Adrenal gland (tissue), 12 donors: ENCODE measurements around the gene LIPJ. TPM values are rescaled to one million over a fixed set of nuclear protein-coding genes. Genes with fewer than 3 reads are reported as not detected.

Source experiments
- DNase-seq, 7 donors: peaks; one replicate each; pipeline ENCODE4 v3.0.0-alpha.2; 2019 to 2020
- H3K27ac ChIP-seq, 5 donors: fragments of 200-600 bp; sonication (generic) in 4 of 5; 1 replicate in 3 of 5; 2 replicates in 2 of 5; pipeline versions ENCODE4 v1.5.1 to v1.8.0; 2016 to 2020; ENCODE audit warnings: mild to moderate bottlenecking in 1 of 5
- H3K27me3 ChIP-seq: fragments of 200-600 bp; 2 replicates; pipeline ENCODE4 v1.8.0; 2021
- H3K36me3 ChIP-seq, 2 donors: fragments of 200-600 bp; replicated peaks in 1 of 2; 1 replicate in 1 of 2; 2 replicates in 1 of 2; pipeline versions ENCODE4 v1.5.1 to v1.8.0; 2018 to 2022
- H3K4me1 ChIP-seq, 2 donors: fragments of 200-600 bp; replicated peaks in 1 of 2; 1 replicate in 1 of 2; 2 replicates in 1 of 2; pipeline versions ENCODE4 v1.5.1 to v1.8.0; 2018 to 2021
- H3K4me3 ChIP-seq, 4 donors: fragments of 200-600 bp; sonication (generic) in 3 of 4; one replicate each; pipeline ENCODE4 v1.5.1; 2016 to 2018
- H3K9me3 ChIP-seq, 3 donors: fragments of 200-600 bp; sonication (generic) in 1 of 3; replicated peaks in 1 of 3; 1 replicate in 2 of 3; 2 replicates in 1 of 3; pipeline versions ENCODE4 v1.5.1 to v1.8.0; 2016 to 2021
- POLR2A ChIP-seq, 2 donors: fragments of 450-650 bp; IDR thresholded peaks; one replicate each; pipeline ENCODE4 v1.6.1; 2017; ENCODE audit warnings: antibody characterized with exemption in 2 of 2, mild to moderate bottlenecking in 2 of 2, moderate library complexity in 1 of 2
- WGBS, 4 donors: extraction: QIAGEN DNeasy Blood & Tissue Kit in 2 of 4; methylation state at CpG; one replicate each; pipeline versions ENCODE4 v1.1.5 to v1.1.7; 2013 to 2017; 5-methylcytosine and 5-hydroxymethylcytosine counted together
- intact Hi-C, 2 donors: fragments of 100-400 bp; cut with DNase I; formaldehyde crosslinking; loops; one replicate each; pipeline versions ENCODE4 v1.14.1 to v1.15.0; 2022 to 2023
- polyA plus RNA-seq, 3 donors: library from polyadenylated mRNA; stranded (reverse); fragments of 200-250 nt in 2 of 3; fragments of 350-450 nt in 1 of 3; fragmentation: Illumina TruSeq in 1 of 3; extraction: RNeasy Lipid Tissue Mini Kit (QIAGEN cat#74804) in 1 of 3; gene quantifications; one replicate each; pipeline ENCODE4 v1.2.3, GENCODE V29; 2013 to 2014
- total RNA-seq, 9 donors: library from RNA; depleted of rRNA in 4 of 9; stranded (reverse); fragments of >200 nt in 4 of 9; fragments of 120-200 nt in 1 of 9; fragmentation: NEBNext Ultra II Directional in 1 of 9; extraction: Animal tissue kit (Norgen Biotek cat#: 25700) in 1 of 9; gene quantifications; one replicate each; pipeline versions ENCODE4 v1.1.0 to v1.2.4, GENCODE V29; 2013 to 2023
- TF ChIP-seq, protein P1 (sequence below), 6 experiments: fragments of 450-650 bp in 4 of 6; fragments of 200-600 bp in 2 of 6; sonication (generic) in 1 of 6; IDR thresholded peaks; 1 replicate in 5 of 6; 2 replicates in 1 of 6; pipeline versions ENCODE4 v1.5.1 to v1.8.0; 2016 to 2021; ENCODE audit warnings: antibody characterized with exemption in 6 of 6, mild to moderate bottlenecking in 2 of 6, moderate library complexity in 1 of 6
- donor health status: healthy with polysubstance abuse.
- donor health status: Bipolar disorder and iron deficiency.
- donor health status: DM: yes; HTN: yes; CAD: no.
- donor health status: DM: no; HTN: no; CAD: no.
- donor health status: DM: no; HTN: no; CAD: no.
- donor health status: DM: yes; HTN: yes; CAD: no.

LIPJ gene
- total and polyA plus RNA-seq, 12 donors: 0.05 to 0.17 (median 0.07) TPM; not detected in 9

DNA sequence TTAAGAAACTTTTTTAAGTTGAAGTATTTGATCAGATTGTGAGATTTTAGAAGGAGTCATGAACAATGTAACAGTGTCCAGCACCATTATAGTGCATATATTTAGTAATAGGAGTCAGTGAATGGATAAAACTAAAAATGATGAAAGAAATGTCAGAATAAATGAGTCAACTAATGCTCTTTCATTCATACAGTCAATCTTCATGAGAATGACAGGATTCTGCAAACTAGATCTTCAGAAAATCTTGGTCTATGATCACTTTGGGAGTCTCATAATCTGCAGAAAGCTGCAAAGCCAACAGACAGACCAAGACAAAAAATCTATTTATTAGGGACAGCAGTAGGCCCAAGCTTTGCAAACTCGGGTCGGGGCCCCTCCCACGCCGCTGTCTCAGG, 4.2 kb upstream of the LIPJ start:
- Histone ChIP-seq H3K27ac (peak overlapping the region in 4 of 5 donors; percentile 93 to 97 (median 96)), H3K36me3 (no peaks in the 10 kb centered on the region)

DNA sequence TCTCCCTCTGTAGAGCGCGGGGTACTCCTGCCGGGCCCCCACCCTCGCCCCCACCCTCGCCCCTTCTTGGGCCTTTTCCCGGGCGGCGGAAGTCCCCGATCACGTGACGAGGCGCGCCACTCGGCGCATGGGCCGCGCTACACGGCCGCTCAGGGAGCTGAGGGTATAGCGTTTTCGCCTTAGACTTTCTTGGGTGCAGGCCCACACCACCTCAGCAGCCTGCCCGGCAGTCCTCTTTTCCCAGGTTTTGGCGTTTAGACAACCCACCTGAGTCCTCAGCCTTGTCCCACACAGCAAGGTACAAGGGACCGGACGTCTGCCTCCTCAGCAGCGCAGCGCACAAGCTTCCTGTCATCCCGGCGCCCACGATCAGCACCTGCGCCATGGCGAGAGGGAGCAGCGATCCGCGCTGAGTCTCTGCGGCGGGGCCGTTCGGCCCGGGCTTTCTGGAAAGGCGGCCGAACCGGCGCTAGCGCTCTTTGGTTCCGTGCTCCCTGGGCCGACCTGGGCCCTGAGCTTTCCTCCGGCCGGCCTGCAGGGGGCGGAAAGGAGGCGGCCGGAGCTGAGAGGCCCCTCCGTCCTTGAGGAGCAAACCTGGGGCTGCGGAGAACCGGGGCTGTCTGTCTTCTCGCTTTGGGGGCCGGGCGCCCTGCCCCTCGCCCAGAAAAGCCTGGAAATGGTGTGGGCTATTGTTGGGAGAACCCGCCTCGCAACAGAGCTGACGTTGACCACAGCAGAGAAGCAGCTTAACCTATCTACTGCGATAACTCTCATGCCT, 3.6 kb upstream of the LIPJ start, which contains the start of gene RNLS:
Gene RNLS, minus strand, starts transcription at position 513 of the 778 bp plus-strand sequence.
- 1 to 3% (median 2%) methylated on average over 18 to 63 of the region's 63 CpGs for WGBS, 4 donors
- no peaks in the 10 kb centered on the region for H3K27me3 ChIP-seq
- peak within 1 kb of the TSS; percentile 42 to 94 (median 78) for H3K4me3 ChIP-seq
- peaks cover 4% of the 10 kb centered on the region in 2 donors for H3K4me1 ChIP-seq
- DNase-seq: peak; percentile 73 to 83 (median 75)
- peak; percentile 52 to 67 for TF ChIP-seq POLR2A (IDR thresholded peaks at IDR 0.05)
- TF ChIP-seq, protein P1, sequence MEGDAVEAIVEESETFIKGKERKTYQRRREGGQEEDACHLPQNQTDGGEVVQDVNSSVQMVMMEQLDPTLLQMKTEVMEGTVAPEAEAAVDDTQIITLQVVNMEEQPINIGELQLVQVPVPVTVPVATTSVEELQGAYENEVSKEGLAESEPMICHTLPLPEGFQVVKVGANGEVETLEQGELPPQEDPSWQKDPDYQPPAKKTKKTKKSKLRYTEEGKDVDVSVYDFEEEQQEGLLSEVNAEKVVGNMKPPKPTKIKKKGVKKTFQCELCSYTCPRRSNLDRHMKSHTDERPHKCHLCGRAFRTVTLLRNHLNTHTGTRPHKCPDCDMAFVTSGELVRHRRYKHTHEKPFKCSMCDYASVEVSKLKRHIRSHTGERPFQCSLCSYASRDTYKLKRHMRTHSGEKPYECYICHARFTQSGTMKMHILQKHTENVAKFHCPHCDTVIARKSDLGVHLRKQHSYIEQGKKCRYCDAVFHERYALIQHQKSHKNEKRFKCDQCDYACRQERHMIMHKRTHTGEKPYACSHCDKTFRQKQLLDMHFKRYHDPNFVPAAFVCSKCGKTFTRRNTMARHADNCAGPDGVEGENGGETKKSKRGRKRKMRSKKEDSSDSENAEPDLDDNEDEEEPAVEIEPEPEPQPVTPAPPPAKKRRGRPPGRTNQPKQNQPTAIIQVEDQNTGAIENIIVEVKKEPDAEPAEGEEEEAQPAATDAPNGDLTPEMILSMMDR (IDR thresholded peaks at IDR 0.05): peak; percentile 60 to 84 (median 80)
- peak within 1 kb of the TSS; percentile 80 to 97 (median 95) for H3K27ac ChIP-seq
- intact Hi-C loops: no loop called here
- H3K9me3 ChIP-seq: no peaks in the 10 kb centered on the region
- no peaks in the 10 kb centered on the region for H3K36me3 ChIP-seq

More for the DNA sequence above, 4.2 kb upstream of the LIPJ start:
- H3K27me3 ChIP-seq: no peaks in the 10 kb centered on the region
- H3K9me3 ChIP-seq: no peaks in the 10 kb centered on the region
- no peak for TF ChIP-seq POLR2A (IDR thresholded peaks at IDR 0.05)
- TF ChIP-seq, protein P1 (IDR thresholded peaks at IDR 0.05): no peak
- H3K4me3 ChIP-seq: peak overlapping the region in 2 of 4 donors; percentile 75 to 80
- DNase-seq: no peak
- 0 to 4% (median 1%) methylated on average over 2 to 4 of the region's 4 CpGs for WGBS, 4 donors
- peaks cover 4% of the 10 kb centered on the region in 2 donors for H3K4me1 ChIP-seq
- intact Hi-C loops: no loop called here

DNA sequence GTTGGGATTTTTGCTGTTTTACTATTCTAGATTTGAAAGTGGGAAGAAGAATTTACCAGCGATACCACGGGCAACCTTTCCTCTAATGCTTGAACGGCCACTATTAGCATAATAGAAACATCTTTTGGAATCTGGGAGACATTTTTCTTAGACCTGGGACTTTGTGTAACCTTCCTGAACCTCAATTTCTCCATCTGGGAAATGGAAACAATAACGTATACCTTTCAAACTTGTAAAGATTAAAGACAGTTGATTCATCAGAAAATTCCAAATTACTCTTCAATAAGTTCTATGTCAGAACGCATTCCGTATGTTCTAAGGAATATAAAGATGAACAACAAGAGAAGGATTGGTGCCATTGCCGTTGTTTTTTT, 3.0 kb upstream of the LIPJ start:
- Histone ChIP-seq H3K27ac (peak overlapping the region in 4 of 5 donors; percentile 93 to 97 (median 96)), H3K4me3 (peak overlapping the region in 2 of 4 donors; percentile 75 to 80), H3K36me3 (no peaks in the 10 kb centered on the region), H3K27me3 (no peaks in the 10 kb centered on the region), H3K4me1 (peaks cover 4% of the 10 kb centered on the region in 2 donors), H3K9me3 (no peaks in the 10 kb centered on the region)
- WGBS, 4 donors: 56 to 63% (median 61%) methylated on average over 7 of the region's 7 CpGs
- intact Hi-C loops: no loop called here
- no peak for DNase-seq
- TF ChIP-seq, protein P1 (IDR thresholded peaks at IDR 0.05): no peak
- TF ChIP-seq POLR2A (IDR thresholded peaks at IDR 0.05): no peak

DNA sequence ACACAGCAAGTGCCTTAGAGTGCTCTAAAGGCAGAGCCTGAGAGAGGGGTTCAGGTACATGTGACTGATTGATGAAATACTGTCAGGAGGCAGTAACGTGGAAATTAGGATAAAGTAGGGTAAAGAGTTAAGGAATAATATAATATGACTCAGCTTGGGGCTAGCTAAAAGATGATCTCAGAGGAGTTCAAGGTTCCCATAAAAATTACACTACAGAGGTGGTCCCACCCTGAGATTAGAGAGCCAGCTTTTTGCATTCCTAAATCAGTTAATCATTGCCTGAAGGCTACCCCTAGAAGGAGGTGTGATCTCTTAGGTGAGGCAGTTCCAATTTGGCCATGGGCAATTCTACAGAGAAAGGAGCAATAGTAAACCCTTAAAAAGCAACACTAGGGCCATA, 5.8 kb downstream of the LIPJ start:
- WGBS, 4 donors: 69 to 87% (median 80%) methylated on average over 1 of the region's 1 CpG
- DNase-seq: no peak
- no peaks in the 10 kb centered on the region for H3K9me3 ChIP-seq

More for the DNA sequence above, 5.8 kb downstream of the LIPJ start:
- TF ChIP-seq POLR2A (IDR thresholded peaks at IDR 0.05): no peak
- TF ChIP-seq, protein P1 (IDR thresholded peaks at IDR 0.05): no peak
- no peaks in the 10 kb centered on the region for H3K4me1 ChIP-seq
- H3K27me3 ChIP-seq: no peaks in the 10 kb centered on the region
- H3K4me3 ChIP-seq: no peak overlapping the region
- H3K36me3 ChIP-seq: no peaks in the 10 kb centered on the region
- intact Hi-C loops: no loop called here
- H3K27ac ChIP-seq: no peak overlapping the region
